Caco-2 (cell line): ENCODE measurements around the gene USP10. TPM values are rescaled to one million over a fixed set of nuclear protein-coding genes. Genes with fewer than 3 reads are reported as not detected.

Experiments used
- BruUV-seq: library from RNA; stranded (reverse); fragments of 400-500 nt; replicated peaks from 2 replicates; lab custom pipeline; 2021; lab: Mats Ljungman, UMichigan
- CTCF ChIA-PET: fragments of 300-600 bp; sonication (Branson Sonifier 250); formaldehyde crosslinking; loops from one replicate; lab custom pipeline; 2022; ENCODE audit warnings: antibody characterized with exemption; lab: Charles Lee
- POLR2A ChIA-PET: fragments of 300-600 bp; sonication (Branson Sonifier 250); formaldehyde crosslinking; loops from one replicate; lab custom pipeline; 2022; ENCODE audit warnings: antibody characterized with exemption; lab: Charles Lee
- DNase-seq, 2 experiments: peaks; one replicate each; pipeline versions ENCODE4 v3.0.0 to v3.0.0-alpha.2; 2020 to 2022
- H3K27me3 ChIP-seq: replicated peaks from 2 replicates; pipeline ENCODE4 v1.6.0; 2011; ENCODE audit warnings: low read length; ENCODE audit not compliant: control insufficient read depth, insufficient read depth
- H3K36me3 ChIP-seq: 2 replicates; pipeline ENCODE4 v1.5.1; 2011; ENCODE audit warnings: low read length; ENCODE audit not compliant: control insufficient read depth, insufficient read depth
- H3K4me1 ChIP-seq: fragments of 250-450 bp; sonication (Bioruptor Pico); 2 replicates; pipeline ENCODE4 v1.5.1; 2020; ENCODE audit warnings: mild to moderate bottlenecking
- H3K4me3 ChIP-seq: 2 replicates; pipeline ENCODE4 v1.5.1; 2011; ENCODE audit warnings: low read depth, mild to moderate bottlenecking, control low read depth, low read length
- H3K9me3 ChIP-seq: fragments of 250-450 bp; sonication (Bioruptor Pico); 2 replicates; pipeline ENCODE4 v1.5.1; 2020; ENCODE audit warnings: mild to moderate bottlenecking, moderate library complexity
- H3K27ac Mint-ChIP-seq: one replicate; pipeline ENCODE4 v1.8.0; 2022; ENCODE audit warnings: mixed read lengths; ENCODE audit not compliant: unreplicated experiment
- H3K27me3 Mint-ChIP-seq: one replicate; pipeline ENCODE4 v1.8.0; 2022; ENCODE audit warnings: mixed read lengths; ENCODE audit not compliant: insufficient read depth, unreplicated experiment
- H3K36me3 Mint-ChIP-seq: one replicate; pipeline ENCODE4 v1.8.0; 2022; ENCODE audit warnings: mild to moderate bottlenecking, mixed read lengths; ENCODE audit not compliant: insufficient read depth, unreplicated experiment
- H3K4me1 Mint-ChIP-seq: one replicate; pipeline ENCODE4 v1.8.0; 2022; ENCODE audit warnings: low read depth, mixed read lengths; ENCODE audit not compliant: unreplicated experiment
- H3K4me3 Mint-ChIP-seq: one replicate; pipeline ENCODE4 v1.8.0; 2022; ENCODE audit warnings: mild to moderate bottlenecking, moderate library complexity, mixed read lengths; ENCODE audit not compliant: unreplicated experiment
- H3K9me3 Mint-ChIP-seq: one replicate; pipeline ENCODE4 v1.8.0; 2022; ENCODE audit warnings: mixed read lengths; ENCODE audit not compliant: unreplicated experiment
- intact Hi-C: fragments of 100-400 bp; cut with micrococcal nuclease; formaldehyde crosslinking; loops from one replicate; pipeline ENCODE4 v1.10.0; 2022; ENCODE audit not compliant: unreplicated experiment
- total RNA-seq: library from RNA; stranded (reverse); gene quantifications from 2 replicates; pipeline ENCODE4 v1.2.3, GENCODE V29; 2022
- TF ChIP-seq, protein P1 (sequence below), 2 experiments: fragments of 200-600 bp in 1 of 2; IDR thresholded peaks; 1 replicate in 1 of 2; 2 replicates in 1 of 2; pipeline versions ENCODE4 v1.5.1 to v1.8.0; 2011 to 2022; ENCODE audit warnings: antibody characterized with exemption in 1 of 2, control low read depth in 1 of 2, inconsistent platforms in 1 of 2, low read depth in 1 of 2, low read length in 1 of 2, mild to moderate bottlenecking in 1 of 2, moderate library complexity in 1 of 2; ENCODE audit not compliant: insufficient read depth in 1 of 2, severe bottlenecking in 1 of 2, unreplicated experiment in 1 of 2

Gene USP10
- total RNA-seq, 1 experiment from 2014 or later: 147 TPM

DNA sequence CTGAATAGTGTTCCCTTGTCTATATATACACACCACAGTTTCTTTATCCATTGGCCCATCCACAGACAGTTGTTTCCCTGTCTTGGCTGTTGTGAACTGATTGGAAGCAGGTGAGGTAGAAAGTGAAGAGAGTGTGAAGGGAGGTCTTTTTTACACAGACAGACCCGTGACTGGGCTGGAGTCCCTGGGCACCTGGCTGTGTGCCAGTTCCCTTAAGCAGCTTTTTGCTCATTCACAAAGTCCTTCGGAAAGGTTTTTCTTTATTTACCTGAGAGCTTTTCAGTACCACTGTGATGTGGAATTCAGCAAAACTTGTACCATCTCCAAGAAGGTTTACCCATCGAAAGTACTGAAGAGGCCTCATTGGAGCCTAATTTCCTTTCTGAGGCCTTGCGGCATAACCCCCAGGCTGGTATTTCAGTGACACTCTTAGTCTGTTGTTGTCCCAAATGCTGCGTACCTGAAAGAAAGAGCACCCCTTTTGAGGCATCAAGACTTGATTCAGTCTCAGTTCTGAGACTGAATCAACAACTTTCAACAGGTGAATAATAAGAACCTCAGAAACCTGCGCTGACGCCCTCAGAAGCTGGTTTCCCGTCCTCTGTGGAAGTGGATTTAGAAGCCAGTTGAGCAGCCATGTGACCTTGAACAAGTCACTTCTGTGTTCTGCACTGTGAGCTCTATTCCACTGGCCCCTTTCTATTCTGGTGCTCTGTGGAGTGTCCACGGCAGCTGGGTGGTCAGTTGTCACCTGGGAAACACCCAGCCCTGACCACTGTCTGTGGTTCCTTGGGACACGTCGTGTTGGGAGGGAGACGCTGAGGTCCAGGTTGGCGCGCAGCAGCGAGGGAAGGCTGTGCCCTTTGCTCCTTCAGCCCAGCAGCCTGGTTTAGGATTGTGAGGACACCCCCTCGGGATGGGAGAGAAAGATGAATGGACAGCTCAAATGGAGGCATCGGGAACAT, 66.1 kb downstream of the USP10 start:
- BruUV-seq: no TSS peak
- H3K27ac Mint-ChIP-seq: no peak overlapping the region
- TF ChIP-seq, protein P1, sequence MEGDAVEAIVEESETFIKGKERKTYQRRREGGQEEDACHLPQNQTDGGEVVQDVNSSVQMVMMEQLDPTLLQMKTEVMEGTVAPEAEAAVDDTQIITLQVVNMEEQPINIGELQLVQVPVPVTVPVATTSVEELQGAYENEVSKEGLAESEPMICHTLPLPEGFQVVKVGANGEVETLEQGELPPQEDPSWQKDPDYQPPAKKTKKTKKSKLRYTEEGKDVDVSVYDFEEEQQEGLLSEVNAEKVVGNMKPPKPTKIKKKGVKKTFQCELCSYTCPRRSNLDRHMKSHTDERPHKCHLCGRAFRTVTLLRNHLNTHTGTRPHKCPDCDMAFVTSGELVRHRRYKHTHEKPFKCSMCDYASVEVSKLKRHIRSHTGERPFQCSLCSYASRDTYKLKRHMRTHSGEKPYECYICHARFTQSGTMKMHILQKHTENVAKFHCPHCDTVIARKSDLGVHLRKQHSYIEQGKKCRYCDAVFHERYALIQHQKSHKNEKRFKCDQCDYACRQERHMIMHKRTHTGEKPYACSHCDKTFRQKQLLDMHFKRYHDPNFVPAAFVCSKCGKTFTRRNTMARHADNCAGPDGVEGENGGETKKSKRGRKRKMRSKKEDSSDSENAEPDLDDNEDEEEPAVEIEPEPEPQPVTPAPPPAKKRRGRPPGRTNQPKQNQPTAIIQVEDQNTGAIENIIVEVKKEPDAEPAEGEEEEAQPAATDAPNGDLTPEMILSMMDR (IDR thresholded peaks at IDR 0.05; ENCODE audit: insufficient read depth in 1 of 2, low read depth in 1 of 2, low read length in 1 of 2, severe bottlenecking in 1 of 2, unreplicated experiment in 1 of 2): no peak
- H3K4me3 ChIP-seq: no peak overlapping the region
- no peaks in the 10 kb centered on the region for H3K27me3 Mint-ChIP-seq
- H3K4me3 Mint-ChIP-seq: no peak overlapping the region
- H3K4me1 Mint-ChIP-seq: no peaks in the 10 kb centered on the region
- no peaks in the 10 kb centered on the region for H3K9me3 Mint-ChIP-seq
- no peak for DNase-seq
- ChIA-PET POLR2A (no interaction called here), CTCF (interaction anchor here (0.5 to 0.7 kb wide), 2 partner anchors 26 to 164 kb away, joined by 3 to 4 read pairs; no protein-coding TSS in a partner anchor)
- peaks cover 96% of the 10 kb centered on the region for H3K36me3 Mint-ChIP-seq
- H3K9me3 ChIP-seq: no peaks in the 10 kb centered on the region
- H3K4me1 ChIP-seq: no peaks in the 10 kb centered on the region
- intact Hi-C loops: no loop called here
- peaks cover 13% of the 10 kb centered on the region for H3K36me3 ChIP-seq
- no peaks in the 10 kb centered on the region for H3K27me3 ChIP-seq

GRCh38 chr16:84766978-84767773, 67.4 kb downstream of the USP10 start:
- H3K27ac Mint-ChIP-seq: no peak overlapping the region
- intact Hi-C loops: no loop called here
- no peaks in the 10 kb centered on the region for H3K4me1 Mint-ChIP-seq
- no peaks in the 10 kb centered on the region for H3K27me3 ChIP-seq
- TF ChIP-seq, protein P1 (IDR thresholded peaks at IDR 0.05; ENCODE audit: insufficient read depth in 1 of 2, low read depth in 1 of 2, low read length in 1 of 2, severe bottlenecking in 1 of 2, unreplicated experiment in 1 of 2): no peak
- H3K36me3 Mint-ChIP-seq: peaks cover 99% of the 10 kb centered on the region
- CTCF ChIA-PET: no interaction called here
- no peaks in the 10 kb centered on the region for H3K9me3 ChIP-seq
- no peak overlapping the region for H3K4me3 Mint-ChIP-seq
- no TSS peak for BruUV-seq
- POLR2A ChIA-PET: no interaction called here
- no peaks in the 10 kb centered on the region for H3K27me3 Mint-ChIP-seq
- H3K4me1 ChIP-seq: no peaks in the 10 kb centered on the region
- no peak for DNase-seq
- no peaks in the 10 kb centered on the region for H3K9me3 Mint-ChIP-seq
- H3K4me3 ChIP-seq: no peak overlapping the region
- H3K36me3 ChIP-seq: peaks cover 11% of the 10 kb centered on the region
